GM19467 (cell line): Measurements from ENCODE around the gene ZNF26.

Experiments
- ATAC-seq: cut with Tn5 transposase; IDR thresholded peaks from one replicate; pipeline ENCODE4 v1.9.1; 2021; ENCODE audit warnings: mild to moderate bottlenecking, moderate library complexity; ENCODE audit not compliant: unreplicated experiment

Gene ZNF26

DNA sequence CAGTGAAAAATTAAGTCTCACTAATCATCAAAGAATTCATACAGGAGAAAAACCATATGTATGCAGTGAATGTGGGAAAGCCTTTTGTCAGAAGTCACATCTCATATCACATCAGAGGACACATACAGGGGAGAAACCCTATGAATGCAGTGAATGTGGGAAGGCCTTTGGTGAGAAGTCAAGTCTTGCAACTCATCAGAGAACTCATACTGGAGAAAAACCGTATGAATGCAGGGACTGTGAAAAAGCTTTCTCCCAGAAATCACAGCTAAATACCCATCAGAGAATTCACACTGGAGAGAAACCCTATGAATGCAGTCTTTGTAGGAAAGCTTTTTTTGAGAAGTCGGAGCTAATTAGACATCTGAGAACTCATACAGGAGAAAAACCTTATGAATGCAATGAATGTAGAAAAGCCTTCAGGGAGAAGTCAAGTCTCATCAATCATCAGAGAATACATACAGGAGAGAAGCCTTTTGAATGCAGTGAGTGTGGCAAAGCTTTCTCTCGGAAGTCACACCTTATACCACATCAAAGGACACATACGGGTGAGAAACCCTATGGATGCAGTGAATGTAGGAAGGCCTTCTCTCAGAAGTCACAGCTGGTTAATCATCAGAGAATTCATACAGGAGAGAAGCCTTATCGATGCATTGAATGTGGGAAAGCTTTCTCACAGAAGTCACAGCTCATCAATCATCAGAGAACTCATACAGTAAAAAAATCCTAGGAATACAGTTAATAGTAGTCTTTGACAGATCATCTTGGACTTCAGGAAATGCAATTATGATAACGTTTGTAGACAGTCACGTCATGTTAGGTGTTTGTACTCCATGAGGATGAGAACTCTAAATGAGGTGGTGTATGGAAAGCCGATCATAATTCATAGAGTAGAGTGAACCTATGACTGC is 72.3 kb downstream of the ZNF26 start:
- no peak for ATAC-seq

- no peak for ATAC-seq
Measured at GRCh38 chr12:133061954-133062353, 75.8 kb downstream of the ZNF26 start.

GRCh38 chr12:133063556-133063955 is 77.4 kb downstream of the ZNF26 start:
- ATAC-seq, result no peak

DNA sequence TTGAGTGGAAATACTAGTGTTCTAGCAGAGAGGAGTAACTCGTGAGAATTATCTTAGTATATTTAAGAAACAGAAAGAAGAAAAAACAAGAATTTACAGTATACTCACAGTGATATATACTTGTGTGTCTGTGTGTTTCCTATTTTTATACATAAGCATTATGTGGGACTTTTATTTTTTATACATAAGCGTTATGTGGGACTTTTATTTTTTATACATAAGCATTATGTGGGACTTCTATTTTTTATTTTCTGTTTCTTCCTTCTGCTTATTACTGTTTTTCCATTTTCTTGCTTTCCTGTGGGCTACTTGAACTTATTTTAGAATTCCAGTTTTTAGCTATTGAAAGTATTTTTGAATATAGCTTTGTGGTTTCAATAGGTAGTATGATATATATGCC is 87.7 kb downstream of the ZNF26 start:
- ATAC-seq, result no peak
